SKM-1 treated with dmso at 0.1 percent for 144 hours (cell line): ENCODE results near the gene NGFR.

Source experiments
- DNase-seq: peaks from one replicate; lab custom pipeline; 2025; ENCODE audit not compliant: unreplicated experiment; lab: John Stamatoyannopoulos, UW

NGFR gene

DNA sequence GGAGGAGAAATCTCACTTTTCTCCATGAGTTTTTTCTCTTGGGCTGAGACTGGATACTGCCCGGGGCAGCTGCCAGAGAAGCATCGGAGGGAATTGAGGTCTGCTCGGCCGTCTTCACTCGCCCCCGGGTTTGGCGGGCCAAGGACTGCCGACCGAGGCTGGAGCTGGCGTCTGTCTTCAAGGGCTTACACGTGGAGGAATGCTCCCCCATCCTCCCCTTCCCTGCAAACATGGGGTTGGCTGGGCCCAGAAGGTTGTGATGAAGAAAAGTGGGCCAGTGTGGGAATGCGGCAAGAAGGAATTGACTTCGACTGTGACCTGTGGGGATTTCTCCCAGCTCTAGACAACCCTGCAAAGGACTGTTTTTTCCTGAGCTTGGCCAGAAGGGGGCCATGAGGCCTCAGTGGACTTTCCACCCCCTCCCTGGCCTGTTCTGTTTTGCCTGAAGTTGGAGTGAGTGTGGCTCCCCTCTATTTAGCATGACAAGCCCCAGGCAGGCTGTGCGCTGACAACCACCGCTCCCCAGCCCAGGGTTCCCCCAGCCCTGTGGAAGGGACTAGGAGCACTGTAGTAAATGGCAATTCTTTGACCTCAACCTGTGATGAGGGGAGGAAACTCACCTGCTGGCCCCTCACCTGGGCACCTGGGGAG, 19.1 kb downstream of the NGFR start:
- no peak for DNase-seq

DNA sequence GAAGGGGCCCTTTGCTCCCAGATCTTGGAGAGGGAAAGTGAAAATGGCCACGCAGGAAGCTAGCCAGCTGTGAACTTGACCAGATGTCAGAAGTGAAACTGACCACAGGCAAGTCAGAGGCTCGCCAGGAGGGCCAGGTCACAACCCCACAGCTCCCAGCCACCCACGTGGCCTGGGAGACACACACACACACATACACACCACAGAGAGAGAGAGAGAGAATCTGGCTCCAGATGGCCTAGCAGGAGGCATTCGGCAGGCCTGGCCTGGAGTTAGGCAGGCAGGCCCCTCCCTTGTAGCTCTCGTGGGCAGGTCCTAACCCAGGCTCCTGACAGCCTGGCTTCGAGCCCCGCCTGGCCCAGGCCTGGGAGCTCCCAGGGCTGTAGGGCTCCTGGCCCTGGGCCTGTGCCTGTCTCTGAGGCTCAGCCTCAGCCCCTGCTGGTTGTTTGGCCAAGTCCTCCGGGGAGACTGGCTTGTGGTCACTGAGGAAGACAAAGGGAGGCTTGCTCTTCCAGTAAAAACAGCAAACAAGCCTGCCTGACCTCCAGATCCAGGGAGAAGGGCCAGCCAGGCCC, 20.2 kb downstream of the NGFR start:
- peak; percentile 31 for DNase-seq

- no peak for DNase-seq
These were observed 21.1 kb downstream of the NGFR start for GRCh38 chr17:49516180-49516579.

GRCh38 chr17:49518346-49519078, 23.4 kb downstream of the NGFR start:
- DNase-seq, result no peak

DNA sequence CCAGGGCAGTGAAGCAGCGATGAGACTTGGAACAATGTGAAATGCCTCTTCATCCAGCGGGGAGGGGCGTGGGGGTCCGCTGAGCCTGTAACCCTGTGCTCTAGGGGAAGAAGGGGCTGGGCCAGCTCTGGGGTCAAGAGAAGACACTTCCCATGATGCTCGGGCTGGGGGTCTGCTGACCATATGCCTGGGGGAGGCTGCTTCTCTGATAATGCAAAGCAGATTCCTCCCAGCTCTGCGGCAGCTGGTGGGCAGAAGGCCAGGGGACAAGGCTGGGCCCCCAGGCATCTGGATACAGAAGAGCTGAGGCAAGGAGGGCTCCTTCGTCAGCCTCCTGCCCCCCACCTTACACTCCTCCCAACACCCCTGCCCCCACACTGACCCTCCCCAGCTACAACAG, 24.7 kb downstream of the NGFR start:
- no peak for DNase-seq

DNA sequence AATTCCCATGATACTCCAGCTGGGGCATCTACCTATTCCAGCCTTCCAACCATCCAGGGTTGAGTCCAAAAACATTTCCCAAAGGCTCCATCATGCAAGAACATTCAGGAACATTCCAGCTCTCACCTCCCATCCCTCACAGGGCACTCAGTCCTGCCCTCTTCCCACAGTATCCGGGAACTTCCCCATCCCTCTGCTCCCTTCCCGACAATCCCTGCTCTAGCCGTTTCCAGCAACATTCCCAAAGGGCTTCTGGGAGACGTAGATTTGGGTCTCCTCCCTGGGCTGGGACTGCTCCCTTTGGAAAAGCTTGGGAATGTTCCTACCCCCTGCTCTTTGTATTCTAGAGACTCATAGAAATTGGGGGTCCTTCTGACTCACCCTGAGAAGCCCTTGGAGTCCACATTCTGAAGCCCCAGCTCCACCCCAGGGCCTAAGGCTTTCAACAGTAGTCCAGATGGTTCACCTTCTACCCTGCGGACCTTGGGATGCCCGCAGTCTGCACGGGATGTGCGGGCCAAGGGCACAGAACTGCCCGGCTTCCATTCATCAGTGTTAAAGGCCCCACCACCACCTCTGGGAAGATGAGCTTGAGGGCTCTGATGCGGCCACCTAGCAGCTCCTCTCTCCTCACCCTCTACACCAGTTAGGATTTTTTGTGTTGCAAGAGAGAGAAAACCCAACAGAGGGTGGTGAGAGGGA, 25.4 kb downstream of the NGFR start:
- no peak for DNase-seq

- DNase-seq, result no peak
These were observed 26.0 kb downstream of the NGFR start for GRCh38 chr17:49521088-49521450.

- DNase-seq, result no peak
These were observed 26.6 kb downstream of the NGFR start for GRCh38 chr17:49521471-49522356.

DNA sequence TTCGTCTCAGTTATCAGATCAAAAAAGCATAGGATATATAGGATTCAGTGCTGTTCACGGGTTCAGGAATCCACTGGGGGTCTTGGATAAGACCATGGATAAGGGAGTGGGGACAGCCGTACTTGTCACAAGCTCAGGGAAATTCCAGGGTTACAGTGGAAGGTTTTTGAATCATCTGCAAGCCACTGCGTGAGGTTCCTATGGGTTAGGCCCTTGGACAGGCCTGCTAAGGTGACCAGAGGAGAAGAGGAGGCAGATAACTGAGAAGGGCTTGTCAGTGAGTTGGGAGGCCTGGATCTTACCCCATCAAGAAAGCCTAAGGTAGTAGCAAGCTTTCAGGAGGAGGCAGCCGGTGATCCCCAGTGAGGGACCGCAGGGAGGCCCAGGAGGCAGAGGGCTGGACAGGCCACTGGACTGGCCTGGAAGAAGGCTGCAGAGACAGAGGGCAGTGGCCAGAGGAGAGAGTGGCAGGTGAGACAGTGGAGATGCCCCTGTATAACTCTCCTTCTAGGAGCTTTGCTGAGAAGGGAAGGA, 27.3 kb downstream of the NGFR start:
- DNase-seq, result no peak

GRCh38 chr17:49523196-49523595, 28.1 kb downstream of the NGFR start:
- DNase-seq, result no peak

GRCh38 chr17:49523706-49524472, 28.8 kb downstream of the NGFR start:
- DNase-seq, result no peak

- DNase-seq, result no peak
These were observed 29.6 kb downstream of the NGFR start for GRCh38 chr17:49524473-49525359.

GRCh38 chr17:49525831-49526741, 31.0 kb downstream of the NGFR start:
- DNase-seq, result no peak

- DNase-seq, result no peak
These were observed 33.0 kb downstream of the NGFR start for GRCh38 chr17:49527927-49528651.

DNA sequence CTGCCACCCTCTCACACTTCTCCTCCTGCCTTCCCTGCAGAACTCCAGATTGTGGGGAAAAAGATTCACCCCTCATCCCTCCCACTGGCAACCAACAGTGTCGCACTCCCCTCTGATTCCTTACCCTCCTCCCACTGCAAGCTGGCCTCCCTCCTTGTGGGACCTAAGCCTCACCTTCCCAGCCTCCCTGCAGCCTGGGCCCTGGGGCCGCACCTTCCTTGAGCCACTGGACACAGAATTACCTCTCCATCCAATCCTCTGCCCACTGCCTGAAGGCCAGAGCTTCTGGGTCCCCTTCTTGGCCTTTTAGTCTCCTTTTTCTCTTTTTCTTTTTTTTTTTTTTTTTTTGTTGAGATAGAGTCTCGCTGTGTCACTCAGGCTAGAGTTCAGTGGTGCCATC, 33.9 kb downstream of the NGFR start:
- DNase-seq, result no peak

DNA sequence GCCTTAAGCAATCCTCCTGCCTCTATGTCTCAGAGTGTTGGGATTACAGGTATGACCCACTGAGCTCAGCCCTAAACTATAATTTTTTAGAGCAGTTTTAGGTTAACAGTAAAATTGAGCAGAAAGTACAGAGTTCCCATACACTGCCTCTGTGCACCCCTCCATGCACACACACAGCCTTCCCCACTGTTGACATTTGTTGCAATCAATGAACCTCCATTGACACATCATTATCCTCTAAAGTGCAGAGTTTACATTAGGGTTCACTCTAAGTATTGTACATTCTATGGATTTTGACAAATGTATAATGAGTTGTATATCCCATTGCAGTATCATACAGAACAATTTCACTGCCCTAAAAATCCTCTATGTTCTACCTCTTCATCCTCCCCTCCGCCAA, 35.0 kb downstream of the NGFR start:
- DNase-seq, result no peak

GRCh38 chr17:49543860-49544259, 48.8 kb downstream of the NGFR start:
- no peak for DNase-seq
